Glutamatergic neuron (in vitro differentiated cells): ENCODE data around the gene MAK. TPM values are rescaled to one million over a fixed set of nuclear protein-coding genes. Genes with fewer than 3 reads are reported as not detected.
"Not testable (repeated sequence)": the region's sequence is repeated elsewhere in the genome, so short reads cannot be mapped to it uniquely, and the experiment has no call there.

Source experiments
- DNase-seq: peaks from one replicate; pipeline ENCODE4 v3.0.0; 2022
- H3K27ac Mint-ChIP-seq: one replicate; pipeline ENCODE4 v1.8.0; 2020; ENCODE audit warnings: mild to moderate bottlenecking, mixed read lengths, inconsistent platforms; ENCODE audit not compliant: unreplicated experiment
- H3K27me3 Mint-ChIP-seq: one replicate; pipeline ENCODE4 v1.8.0; 2020; ENCODE audit warnings: mild to moderate bottlenecking, moderate library complexity, mixed read lengths, inconsistent platforms; ENCODE audit not compliant: unreplicated experiment
- H3K36me3 Mint-ChIP-seq: one replicate; pipeline ENCODE4 v1.8.0; 2020; ENCODE audit warnings: mild to moderate bottlenecking, mixed read lengths, inconsistent platforms; ENCODE audit not compliant: unreplicated experiment
- H3K4me1 Mint-ChIP-seq: one replicate; pipeline ENCODE4 v1.8.0; 2020; ENCODE audit warnings: mild to moderate bottlenecking, low read depth, mixed read lengths, inconsistent platforms; ENCODE audit not compliant: unreplicated experiment
- H3K4me3 Mint-ChIP-seq: one replicate; pipeline ENCODE4 v1.8.0; 2020; ENCODE audit warnings: mild to moderate bottlenecking, mixed read lengths, inconsistent platforms; ENCODE audit not compliant: unreplicated experiment
- H3K9me3 Mint-ChIP-seq: one replicate; pipeline ENCODE4 v1.8.0; 2020; ENCODE audit warnings: mild to moderate bottlenecking, moderate library complexity, mixed read lengths, inconsistent platforms; ENCODE audit not compliant: unreplicated experiment
- CTCF ChIP-seq: fragments of 200-600 bp; sonication (generic); IDR thresholded peaks from one replicate; pipeline ENCODE4 v1.5.0; 2021; ENCODE audit not compliant: partially characterized antibody, unreplicated experiment
- long read RNA-seq: library from polyadenylated mRNA; unstranded; transcript quantifications from one replicate; pipeline ENCODE4 v2.0.0, GENCODE V29; 2020; ENCODE audit not compliant: unreplicated experiment
- total RNA-seq: library from RNA; stranded (reverse); fragmentation: NEBNext Ultra II Directional; extraction: Animal tissue kit (Norgen Biotek cat#: 25700); gene quantifications from one replicate; pipeline ENCODE4 v1.2.1, GENCODE V29; 2021; ENCODE audit not compliant: unreplicated experiment

Gene MAK, protein sequence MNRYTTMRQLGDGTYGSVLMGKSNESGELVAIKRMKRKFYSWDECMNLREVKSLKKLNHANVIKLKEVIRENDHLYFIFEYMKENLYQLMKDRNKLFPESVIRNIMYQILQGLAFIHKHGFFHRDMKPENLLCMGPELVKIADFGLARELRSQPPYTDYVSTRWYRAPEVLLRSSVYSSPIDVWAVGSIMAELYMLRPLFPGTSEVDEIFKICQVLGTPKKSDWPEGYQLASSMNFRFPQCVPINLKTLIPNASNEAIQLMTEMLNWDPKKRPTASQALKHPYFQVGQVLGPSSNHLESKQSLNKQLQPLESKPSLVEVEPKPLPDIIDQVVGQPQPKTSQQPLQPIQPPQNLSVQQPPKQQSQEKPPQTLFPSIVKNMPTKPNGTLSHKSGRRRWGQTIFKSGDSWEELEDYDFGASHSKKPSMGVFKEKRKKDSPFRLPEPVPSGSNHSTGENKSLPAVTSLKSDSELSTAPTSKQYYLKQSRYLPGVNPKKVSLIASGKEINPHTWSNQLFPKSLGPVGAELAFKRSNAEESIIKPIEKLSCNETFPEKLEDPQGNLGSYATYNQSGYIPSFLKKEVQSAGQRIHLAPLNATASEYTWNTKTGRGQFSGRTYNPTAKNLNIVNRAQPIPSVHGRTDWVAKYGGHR
- not detected for total RNA-seq
- long read RNA-seq: 0 reads

DNA sequence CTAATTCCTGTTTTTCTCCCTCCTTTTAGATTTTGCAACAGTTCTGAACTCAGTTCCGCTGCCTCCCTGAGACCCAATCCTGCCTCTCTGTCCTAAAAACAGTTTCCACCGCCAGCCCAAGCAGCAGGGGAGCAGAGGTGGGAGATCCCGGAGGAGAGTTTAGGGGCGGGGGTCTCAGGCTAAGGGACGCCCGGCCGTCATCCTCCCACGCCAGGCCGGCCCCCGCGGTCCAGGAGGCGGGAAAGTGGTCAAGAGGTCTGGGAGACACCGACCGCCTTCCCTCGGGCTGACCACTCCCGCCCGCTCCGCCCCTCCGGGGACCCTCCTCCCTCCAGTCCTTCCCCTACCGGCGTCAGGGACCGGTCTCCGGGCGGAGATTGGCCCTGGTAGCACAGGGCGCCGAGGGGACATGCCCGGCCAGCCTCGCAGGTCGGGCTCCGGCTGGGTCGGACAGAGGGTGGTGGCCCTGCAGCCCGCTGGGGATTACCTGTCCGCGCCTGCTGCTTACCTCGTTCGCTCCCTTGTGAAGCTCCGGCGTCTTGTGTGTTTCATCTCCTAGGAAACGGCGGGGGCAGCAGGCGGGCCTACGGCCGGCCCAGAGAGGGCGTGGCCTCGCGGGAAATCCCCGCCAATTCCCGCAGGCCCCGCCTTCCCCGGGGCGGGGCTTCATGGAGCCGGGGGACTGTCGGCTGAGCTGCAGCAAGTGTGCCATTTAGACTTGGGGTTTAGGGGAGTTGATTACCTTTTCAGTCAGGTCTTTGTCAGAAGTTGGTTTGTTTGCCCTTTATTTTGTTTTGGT, at the start of gene MAK:
TSS of gene MAK (minus strand) at position 545 of the 799 bp plus-strand sequence. CDS start 7,891 bp downstream, outside the sequence.
- Mint-ChIP-seq H3K36me3 (peaks cover 4% of the 10 kb centered on the region), H3K4me1 (peaks cover 4% of the 10 kb centered on the region), H3K27ac (no peak within 1 kb of the TSS), H3K27me3 (no peaks in the 10 kb centered on the region), H3K9me3 (no peaks in the 10 kb centered on the region), H3K4me3 (peak within 1 kb of the TSS; percentile 92)
- peak; percentile 86 for DNase-seq
- no peak for TF ChIP-seq CTCF

DNA sequence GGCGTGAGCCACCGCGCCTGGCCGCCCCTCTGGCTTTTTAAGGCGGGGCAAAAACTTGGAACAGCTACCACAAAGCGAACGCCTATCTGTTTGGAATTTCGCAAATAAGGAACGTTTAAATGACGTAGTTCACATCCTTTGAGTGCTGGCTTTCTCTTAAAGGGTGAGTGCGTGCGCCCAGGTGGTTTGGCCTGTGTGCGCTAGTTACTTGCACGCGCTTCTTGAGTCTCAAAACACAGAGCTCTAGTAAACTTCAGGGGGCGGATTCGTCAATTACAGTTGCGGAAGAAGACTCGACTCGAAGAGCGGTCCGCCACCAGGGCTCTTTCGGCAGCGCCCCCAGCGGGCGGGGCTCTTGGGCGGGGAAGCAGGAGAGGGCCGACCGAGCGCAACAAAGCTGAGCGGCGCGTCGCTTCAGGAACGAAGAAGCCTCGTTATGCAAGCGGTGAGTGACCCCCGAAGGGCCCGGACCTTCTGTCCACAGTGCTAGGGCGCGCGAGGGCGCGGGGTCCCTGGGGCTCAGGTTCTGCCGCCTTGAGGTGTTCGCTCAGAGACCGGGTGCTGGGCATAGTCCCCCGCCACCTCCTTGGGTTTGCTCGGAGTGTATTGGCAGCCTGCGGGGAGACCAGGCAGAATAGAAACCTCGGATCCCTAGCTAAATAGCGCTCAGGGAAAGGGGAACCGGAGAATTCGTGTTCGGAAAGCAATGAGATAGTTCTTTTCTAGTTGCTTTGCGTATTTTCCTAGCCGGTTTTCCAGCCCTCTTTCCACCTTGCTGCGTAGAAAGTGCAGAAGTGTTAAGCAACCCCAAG, 48.6 kb upstream of the MAK start, which contains the start of gene SYCP2L:
TSS of gene SYCP2L (plus strand) at position 362 of the 812 bp plus-strand sequence. CDS start at position 437, 75 bp downstream.
- TF ChIP-seq CTCF: peak; percentile 61
- peak; percentile 79 for DNase-seq
- Mint-ChIP-seq H3K4me3 (peak within 1 kb of the TSS; percentile 91), H3K27ac (peak within 1 kb of the TSS; percentile 77), H3K36me3 (no peaks in the 10 kb centered on the region), H3K4me1 (no peaks in the 10 kb centered on the region), H3K27me3 (peaks cover 13% of the 10 kb centered on the region), H3K9me3 (peaks cover 2% of the 10 kb centered on the region)

DNA sequence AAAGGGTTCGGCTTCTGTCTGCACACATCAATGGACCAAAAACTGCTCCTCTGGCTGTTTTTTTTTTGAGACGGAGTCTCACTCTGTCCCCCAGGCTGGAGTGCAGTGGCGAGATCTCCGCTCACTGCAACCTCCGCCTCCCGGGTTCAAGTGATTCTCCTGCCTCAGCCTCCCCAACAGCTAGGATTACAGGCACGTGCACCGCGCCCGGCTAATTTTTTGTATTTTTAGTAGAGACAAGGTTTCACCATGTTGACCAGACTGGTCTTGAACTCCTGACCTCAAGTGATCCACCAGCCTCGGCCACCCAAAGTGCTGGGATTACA, 48.0 kb upstream of the MAK start:
- H3K4me3 Mint-ChIP-seq: peak overlapping the region; percentile 91
- H3K36me3 Mint-ChIP-seq, H3K27ac Mint-ChIP-seq, H3K9me3 Mint-ChIP-seq, DNase-seq, H3K4me1 Mint-ChIP-seq: not testable (repeated sequence)
- H3K27me3 Mint-ChIP-seq: peaks cover 17% of the 10 kb centered on the region

- Mint-ChIP-seq H3K4me3 (no peak overlapping the region), H3K27me3 (peaks cover 26% of the 10 kb centered on the region), H3K27ac (no peak overlapping the region), H3K9me3 (peaks cover 7% of the 10 kb centered on the region), H3K36me3 (no peaks in the 10 kb centered on the region), H3K4me1 (no peaks in the 10 kb centered on the region)
- TF ChIP-seq CTCF: no peak
- DNase-seq: no peak
Observed at GRCh38 chr6:10884245-10884972, 46.1 kb upstream of the MAK start.
